HG03045 (cell line): ENCODE data around the gene EPO.

Source experiments
- ATAC-seq: cut with Tn5 transposase; IDR thresholded peaks from one replicate; pipeline ENCODE4 v1.9.1; 2021; ENCODE audit warnings: mild to moderate bottlenecking, moderate library complexity; ENCODE audit not compliant: unreplicated experiment

EPO gene

GRCh38 chr7:100682991-100683658, 37.1 kb upstream of the EPO start:
- no peak for ATAC-seq

DNA sequence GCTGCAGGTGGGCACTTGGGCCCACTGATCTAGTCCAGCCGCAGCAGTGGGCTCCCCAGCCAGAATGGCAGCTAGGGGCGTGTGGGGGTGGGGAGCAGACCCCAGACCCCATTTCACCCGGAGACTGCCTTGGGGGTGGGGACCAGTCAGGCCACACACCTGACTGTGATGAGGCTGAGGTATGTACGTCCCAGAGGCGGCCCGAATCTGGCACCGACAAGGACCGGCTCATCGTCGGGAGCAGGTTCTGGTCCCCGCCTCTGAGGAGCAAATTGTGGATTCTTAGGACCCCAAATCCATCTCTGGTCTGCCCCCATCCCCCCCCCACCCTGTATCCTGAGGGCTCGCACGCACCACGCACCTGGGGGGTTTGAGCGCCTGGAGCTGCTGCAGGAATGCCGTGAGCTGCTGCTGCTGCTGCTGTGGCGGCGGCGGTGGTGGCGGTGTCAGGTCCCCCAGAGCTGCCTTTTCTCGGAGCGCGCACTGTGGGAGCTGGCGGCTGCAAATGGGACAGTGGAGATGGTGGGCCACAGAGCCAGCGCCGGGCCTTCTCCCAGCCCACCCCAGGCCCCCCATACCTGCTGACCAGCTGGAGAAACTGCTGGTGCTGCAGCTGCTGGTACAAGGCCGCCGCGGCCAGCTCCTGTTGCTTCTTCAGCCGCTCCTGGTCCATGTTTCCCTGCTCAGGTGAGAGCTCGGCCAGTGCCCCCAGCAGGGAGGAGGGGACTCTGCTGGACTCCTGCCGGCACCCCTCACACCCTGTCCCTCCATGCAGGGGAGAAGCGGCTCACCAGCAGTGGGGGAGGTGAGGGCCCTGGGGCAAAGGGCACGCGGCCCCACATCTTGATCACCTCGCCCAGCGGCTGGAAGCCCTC, 36.4 kb upstream of the EPO start:
- no peak for ATAC-seq

DNA sequence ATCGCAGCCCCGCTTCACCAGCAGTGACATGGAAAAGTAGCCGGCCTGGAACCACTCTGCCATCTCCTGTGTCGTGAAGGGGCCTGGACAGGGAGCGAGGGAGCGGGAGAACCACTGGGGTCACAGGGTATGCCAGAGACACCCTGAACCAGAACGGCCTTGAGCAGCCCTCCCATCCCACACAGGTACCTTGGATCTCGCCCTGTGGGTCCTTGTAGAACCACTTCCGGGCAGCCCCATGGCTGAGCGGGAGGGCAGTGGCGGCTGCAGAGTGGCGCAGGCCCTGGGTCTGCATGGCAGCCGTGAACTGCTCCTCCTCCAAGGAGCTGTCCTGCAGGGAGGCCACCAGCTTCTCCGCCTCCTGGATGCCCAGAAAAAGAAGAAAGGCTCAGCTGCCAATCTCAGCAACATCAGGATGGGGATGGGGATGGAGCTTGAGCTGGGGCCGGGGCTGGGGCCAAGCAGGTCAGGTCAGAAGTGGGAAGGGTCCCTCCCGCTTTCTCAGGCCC, 35.7 kb upstream of the EPO start:
- no peak for ATAC-seq

- no peak for ATAC-seq
Observed at GRCh38 chr7:100685049-100685605, 35.1 kb upstream of the EPO start.

DNA sequence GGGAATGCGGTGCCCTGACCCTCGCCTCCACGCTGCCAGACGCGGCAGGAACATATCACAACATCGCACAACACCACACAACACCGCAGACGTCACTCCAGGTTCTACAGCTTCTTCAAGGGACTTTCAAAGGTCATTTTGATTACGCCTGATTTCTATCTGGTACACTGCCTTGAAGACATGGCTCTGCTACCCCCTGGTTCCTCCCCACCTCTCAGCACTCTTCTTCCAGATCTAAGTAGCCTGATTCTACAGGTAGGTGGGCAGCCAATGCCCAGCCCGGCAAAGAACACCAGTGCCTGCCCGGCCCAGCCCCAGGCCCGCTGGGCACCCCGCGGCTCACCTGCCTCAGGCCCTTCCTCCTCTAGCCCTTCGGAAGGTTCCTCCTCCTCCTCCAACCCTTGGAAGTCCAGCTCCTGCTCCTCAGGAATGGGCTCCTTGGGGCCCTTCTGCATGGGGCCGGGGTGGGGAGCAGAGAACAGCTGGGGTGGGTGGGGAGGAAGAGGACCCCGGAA, 34.6 kb upstream of the EPO start:
- ATAC-seq = no peak

DNA sequence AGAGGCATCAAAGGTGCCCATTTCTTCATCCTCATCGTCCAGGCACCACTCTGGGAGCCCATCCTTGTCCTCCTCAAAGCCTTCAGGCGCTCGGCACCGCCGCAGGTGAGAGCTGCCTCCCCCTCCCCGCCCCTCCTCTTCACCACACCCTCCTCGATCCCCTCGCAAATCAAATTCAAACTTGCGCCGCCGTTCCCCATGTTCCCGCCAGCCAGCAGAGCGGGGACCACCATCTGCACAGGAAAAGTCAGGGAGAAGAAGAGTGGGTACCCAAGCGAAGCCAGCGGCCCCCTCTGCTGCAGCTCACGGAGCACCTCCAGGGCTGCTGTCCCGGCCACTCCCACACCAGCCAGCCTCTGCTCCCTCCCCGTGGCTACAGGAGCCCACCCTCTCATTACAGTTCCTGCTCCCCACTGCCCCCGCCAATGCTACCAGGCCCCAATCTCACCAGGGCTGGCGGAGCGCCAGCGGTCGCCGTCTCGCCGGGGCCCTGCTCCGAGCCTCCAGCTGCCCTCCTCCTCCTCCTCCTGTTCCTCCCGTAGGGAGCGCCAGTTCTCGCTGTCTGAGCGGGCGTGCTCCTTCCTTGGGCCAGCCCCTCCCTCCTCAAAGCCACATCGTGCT, 34.0 kb upstream of the EPO start:
- ATAC-seq = no peak

DNA sequence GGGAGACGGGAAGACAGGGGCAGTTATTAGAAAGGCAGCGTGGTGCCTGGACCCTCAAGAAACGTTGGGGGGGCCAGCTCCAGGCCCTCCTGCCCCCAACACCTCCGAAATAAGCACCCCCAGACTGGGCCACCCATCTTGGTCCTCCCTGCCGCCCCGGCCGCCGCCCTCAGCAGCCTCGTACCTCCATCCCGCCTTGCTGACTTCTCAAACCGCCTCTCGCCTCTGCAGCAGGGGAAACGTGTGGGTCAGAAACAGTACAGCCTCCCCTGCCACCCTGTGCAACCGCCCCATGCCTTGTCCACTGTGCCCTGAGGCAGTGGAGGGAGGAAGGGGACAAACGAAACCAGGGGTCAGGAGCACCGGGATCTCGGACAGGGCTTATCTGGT, 33.5 kb upstream of the EPO start:
- ATAC-seq = no peak

DNA sequence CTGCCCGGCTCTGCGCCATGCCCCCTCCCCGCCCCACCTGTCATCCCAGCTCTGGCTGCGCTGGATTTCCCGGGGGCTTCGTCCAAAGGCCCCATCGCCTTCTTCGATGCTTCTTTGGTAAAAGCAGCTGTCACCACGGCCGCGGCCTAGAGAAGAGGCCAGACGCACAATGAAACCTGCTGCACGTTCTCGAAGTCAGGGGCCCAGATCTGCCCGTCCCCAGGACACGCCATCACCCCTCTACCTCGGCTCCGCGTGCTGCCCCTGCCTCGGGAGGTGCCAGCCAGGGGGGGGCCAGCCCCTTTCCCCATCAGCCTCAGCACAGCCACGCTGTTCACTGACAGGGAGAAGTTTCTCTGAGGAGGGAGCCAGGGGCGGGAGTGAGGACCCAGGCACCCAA, 33.0 kb upstream of the EPO start:
- no peak for ATAC-seq

DNA sequence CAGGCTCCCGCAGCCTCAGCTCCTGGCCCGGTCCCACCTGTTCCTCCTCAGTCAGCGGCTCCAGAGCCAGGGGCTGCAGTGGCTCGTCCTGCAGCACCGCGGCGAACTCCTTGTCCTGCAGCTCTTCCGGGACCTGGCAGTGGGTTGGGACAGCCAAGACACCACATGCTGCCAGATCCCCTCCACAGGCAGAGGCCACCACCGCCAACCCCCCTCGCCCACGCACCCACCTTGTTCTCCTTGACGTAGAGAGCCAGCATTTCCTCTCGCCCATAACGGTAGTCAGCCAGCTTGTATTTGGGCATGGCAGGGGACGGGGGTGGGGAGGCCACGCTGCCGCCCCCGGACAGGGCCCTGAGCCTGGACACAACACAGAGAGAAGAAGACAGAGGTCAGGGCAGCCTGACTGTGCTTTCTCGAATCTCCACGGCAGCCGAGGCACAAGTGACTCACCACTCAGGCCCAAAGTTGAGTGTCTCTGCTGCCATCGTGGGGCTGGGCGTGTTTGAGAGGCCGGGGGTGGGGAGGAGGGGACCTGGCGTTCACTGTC, 32.4 kb upstream of the EPO start:
- ATAC-seq = no peak

DNA sequence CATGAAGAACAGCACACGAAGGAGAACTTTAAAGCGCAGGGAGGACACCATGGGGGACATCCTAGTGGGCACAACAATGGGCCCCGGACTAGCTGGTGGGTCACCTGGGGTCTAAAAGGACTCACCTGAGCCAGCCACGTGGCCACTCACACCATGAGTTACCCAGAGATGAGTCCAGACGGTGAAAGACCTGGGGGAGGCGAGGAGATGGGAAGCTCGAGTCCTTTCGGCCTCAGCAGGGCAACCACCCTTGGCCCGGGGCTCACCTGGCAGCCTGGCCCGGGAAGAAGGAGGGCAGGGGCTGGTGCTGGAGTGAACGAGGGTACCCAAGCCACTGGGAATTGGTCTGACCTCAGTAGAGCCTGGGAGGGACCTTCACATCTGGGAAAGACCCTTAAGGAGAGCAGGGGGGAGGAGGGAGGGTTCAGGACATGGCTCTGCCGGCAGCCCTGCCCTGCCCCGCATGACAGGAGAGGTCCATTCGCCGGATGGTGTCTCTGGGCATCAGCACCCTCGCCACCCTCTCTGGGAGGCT, 31.9 kb upstream of the EPO start:
- ATAC-seq = no peak

DNA sequence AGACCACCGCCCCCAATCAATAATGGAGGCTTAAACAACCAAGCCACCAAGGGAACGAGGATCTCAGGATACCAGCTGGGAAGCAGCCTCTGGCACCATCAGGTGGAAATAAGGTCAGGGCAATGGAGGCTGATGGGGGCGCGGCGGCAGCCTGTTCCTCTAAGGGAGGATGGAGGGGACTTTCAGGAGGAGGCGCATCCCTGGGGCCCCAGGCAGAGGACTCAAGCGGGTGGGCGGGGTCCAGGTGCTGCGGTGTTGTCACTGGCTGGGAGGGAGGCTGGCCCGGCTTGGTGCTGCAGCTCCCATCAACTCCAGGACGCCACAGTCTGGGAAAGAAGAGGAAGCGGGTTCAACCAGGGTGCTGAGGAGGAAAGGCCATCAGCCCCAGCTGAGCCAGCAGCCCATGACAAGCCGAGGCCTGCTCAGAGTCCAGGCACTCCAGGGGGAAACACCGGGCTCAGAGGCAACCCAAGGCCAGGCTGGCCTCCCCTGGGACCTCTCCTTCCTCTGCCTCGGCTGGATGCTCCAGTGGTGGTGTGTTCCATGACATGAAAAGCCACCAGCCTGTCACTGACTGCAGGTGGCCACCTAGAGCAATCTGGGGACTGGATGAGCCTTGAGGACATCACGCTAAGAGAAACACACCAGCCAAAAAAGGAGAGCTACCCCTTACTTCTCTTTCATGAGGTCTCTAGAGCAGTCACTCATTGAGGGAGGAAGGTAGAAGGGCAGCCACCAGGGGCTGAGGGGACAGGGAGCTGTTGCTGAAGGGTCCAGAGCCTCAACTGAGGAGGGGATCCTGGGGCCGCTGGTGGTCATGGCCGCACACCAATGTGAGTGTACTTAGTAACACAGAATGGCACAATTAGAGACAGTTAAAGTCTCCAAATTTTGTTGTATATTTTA, 30.8 kb upstream of the EPO start:
- ATAC-seq = no peak

- no peak for ATAC-seq
Observed at GRCh38 chr7:100691676-100692577, 28.3 kb upstream of the EPO start.

GRCh38 chr7:100692578-100692961, 27.7 kb upstream of the EPO start:
- no peak for ATAC-seq

DNA sequence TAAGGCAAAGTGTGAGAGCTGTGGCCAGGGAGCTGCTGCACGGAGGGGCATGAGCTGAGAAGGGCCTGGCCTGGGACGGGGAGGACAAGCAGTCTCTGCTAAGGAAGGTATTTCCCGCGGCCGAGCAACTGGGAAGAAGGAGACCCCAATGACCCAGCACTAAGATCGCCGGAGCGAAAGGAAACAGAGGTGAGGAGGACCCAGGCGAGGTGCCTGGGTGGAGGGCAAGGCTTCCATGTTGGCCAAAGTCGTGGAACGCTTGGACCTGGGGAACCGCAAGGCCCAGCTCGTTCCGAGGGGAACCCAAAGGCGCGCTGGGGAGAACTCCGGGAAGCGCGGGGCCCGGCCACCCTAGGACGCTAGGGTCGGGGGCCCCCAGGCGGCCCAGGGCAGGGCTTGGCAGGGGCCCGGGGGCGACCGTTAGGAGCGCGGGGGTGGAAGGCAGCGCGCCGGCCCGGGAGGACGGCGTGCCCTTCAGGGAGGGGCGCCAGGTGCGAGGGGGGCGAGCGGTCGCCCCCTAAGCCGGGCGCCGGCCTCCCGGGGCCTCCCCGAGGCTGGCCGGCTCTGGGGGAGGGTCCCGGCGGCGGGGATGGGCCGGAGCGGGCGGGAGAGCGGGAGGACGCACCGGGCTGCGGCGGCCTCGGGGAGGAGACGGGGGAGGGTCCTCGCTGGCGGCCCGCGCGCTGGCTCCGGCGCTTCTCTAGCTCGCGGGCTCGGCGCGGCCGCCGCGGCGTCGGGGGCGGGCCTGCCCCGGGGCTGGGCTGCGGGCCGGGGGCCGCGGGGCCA, 26.8 kb upstream of the EPO start:
- ATAC-seq = peak; percentile 23

- ATAC-seq = peak; percentile 54
Observed at GRCh38 chr7:100694098-100694745, 26.0 kb upstream of the EPO start, which contains the start of gene GIGYF1. GIGYF1 (minus strand) TSS chr7:100694250; CDS start chr7:100688238, 6,012 bp downstream.

DNA sequence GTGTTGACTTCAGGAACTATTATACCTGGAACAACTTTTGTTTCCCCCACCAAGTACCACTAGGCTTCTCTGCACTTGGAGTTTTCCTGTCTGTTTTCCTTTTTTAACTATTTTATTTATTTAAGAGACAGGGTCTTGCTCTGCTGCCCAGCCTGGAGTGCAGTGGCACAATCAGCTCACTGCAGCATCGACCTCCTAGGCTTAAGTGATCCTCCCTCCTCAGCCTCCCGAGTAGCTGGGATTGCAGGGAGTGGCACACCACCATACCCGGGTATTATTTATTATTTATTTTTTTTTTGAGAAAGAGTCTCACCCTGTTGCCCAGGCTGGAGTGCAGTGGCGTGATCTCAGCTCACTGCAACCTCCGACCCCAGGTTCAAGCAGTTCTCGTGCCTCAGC, 24.1 kb upstream of the EPO start:
- ATAC-seq = no peak

GRCh38 chr7:100699018-100699417, 21.2 kb upstream of the EPO start:
- ATAC-seq = no peak
